Midbrain (tissue), 1 donor: ENCODE data around the gene ATP2B1.

Source experiments
- DNase-seq: peaks from one replicate; lab custom pipeline; 2025; lab: John Stamatoyannopoulos, UW

Gene ATP2B1

DNA sequence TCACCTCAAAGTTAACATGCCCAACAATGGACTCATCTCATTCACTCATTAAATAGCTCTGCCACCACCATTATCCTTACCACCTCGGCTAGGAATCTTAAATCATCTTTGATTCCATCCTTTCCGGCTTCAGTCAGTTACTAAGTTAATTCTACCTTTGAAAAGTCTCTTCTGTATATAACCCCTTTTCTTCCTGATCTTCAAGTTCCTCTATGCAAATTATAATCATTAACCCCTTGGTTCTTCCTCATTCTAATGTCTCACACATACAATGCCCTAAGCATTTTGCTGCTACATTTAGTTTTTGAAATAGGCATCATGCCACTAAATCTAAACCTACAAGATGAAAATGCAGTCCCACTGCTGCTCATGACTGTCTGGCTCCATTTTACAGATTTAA is 51.6 kb downstream of the ATP2B1 start:
- DNase-seq = no peak

DNA sequence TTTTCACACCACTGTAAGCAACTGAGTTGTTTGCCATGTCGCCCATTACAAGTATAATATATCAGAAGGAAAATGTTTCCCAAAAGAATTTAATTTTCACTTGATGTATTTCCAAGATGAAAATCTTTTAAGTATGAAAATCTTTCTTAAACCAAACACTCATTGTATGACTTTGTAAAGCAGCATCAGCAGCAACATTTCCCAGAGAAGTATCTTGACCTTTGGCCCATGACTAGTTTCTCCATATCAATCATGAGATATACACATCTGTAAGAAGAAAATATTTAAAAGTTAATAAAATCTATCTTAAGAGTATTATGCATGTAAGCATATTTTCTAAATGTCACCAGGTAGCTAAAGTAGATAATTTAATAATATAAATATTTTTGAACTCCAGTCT is 52.8 kb downstream of the ATP2B1 start:
- no peak for DNase-seq

DNA sequence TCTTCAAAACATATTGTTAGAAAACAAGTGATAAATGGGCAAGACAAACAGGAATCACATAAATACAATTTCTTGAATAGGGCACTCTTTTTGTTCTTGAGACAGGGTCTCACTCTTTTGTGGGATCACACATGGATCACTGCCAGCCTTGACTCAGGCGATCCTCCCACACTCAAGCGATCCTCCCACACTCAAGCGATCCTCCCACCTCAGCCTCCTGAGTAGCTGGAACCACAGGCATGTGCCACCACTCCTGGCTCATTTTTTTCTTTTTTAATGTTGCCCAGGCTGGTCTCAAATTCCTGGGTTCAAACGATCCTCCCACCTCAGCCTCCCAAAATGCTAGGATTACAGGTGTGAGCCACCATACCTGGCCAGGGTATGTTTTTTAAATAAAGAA is 57.4 kb downstream of the ATP2B1 start:
- DNase-seq = no peak

DNA sequence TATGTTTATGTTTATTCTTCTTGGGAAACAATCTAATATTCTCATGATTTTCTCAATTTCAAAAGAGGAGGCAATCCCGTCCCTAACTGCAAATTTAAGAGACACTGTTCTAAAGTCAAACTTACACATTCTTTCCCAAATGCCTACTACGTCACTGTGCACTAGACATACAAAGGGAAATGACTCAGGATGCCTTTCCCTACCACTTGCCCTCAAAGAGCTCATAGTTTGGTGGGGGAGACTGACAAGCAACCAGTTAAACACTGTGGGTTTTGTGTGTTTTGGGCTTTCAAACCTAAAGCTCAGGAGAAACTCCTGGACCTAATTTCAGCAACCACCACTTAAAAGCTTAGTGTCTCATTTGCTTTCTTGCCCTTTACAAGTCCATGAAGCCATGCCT is 58.4 kb downstream of the ATP2B1 start:
- no peak for DNase-seq

DNA sequence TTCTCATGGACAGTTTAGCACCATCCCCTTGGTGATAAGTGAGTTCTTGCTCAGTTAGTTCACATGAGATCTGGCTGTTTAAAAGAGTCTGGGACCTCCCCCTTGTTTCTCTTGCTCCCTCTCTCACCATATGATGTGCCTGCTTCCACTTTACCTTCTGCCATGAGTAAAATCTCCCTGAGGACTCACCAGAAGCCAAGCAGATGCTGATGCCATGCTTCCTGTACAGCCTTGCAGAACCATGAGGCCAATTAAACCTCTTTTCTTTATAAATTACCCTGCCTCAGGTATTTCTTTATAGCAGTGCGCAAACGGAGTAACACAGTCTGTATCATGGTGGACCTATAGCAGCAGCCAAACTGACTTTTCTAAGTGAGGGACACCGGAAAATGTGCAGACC is 58.8 kb downstream of the ATP2B1 start:
- no peak for DNase-seq

DNA sequence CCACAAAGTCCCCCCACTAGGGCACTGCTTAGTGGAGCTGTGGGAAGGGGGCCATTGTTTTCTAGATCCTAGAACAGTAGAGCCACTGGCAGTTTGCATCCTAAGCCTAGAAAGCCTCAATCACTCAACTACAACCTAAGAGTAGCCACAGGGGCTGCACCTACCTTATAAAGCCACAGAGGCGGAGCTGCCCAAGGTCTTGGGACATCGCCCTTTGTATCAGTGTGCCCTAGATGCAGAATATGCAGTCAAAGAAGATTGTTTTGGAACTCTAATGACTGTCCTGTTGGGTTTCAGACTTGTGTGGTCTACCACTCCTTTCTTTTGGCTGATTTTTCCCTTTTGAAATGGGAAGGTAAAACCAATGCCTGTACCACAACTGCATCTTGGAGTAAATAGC is 59.5 kb downstream of the ATP2B1 start:
- DNase-seq = no peak

DNA sequence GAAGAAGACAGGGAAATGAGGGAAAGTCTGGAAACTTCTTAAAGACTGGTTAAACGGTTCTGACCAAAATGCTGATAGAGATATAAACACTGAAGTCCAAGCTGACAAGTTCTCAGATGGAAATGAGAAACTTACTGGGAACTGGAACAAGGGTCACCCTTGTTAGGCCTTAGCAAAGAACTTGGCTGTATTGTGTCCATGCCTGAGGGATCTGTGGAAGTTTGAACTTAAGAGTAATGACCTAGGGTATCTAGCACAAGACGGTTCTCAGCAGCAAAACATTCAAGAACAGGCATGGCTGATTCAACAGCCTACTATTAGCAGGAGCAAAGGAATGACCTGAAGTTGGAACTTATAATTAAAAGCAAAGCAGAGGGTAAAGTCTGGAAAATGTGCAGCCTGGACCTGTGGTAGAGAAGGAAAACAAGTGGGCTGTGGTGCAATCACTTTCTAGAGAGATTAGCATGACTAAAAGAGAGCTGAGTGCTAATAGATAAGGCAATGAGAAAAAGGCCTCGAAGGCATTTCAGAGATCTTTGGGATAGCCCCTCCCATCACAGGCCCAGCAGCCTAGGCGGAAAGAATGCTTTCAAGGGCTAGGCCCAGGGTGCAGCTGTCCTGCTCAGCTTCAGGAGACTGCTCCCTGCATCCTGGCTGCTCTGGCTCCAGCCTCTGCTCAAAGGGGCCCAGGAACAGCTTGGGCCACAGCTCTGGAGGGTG is 60.3 kb downstream of the ATP2B1 start:
- no peak for DNase-seq

DNA sequence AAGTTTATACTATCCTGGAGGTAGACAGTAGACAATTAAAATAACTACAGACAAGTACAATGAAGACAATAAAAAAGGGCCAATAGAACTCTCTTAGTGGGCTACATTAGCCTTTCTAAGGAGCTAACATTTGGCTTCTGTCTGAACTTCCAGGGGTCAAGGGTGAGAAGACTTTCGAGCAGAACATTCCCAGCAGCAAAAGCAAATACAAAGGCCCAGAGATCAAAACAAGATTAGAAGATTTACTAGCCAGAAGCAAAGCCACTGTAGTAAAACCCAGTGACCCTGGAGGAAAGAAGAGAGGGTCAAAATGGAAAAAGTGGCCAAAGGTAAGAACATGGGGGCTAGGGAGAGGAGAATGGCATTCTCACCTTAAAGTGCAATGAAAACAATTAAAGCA is 63.2 kb downstream of the ATP2B1 start:
- no peak for DNase-seq

DNA sequence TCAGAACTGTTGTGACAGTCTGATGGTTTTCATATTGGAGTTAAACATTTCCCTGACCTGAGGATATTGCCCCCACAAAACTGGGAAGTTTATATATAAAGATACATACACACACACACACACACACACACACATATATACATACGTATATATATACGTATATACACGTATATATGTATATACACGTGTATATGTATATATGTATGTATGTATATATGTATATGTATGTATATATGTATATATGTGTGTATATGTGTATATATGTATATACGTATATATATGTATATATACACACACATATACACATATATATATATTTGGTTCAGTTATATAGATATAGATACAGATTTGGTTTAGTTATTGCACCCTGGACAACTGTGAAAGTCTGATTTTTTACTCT is 65.7 kb downstream of the ATP2B1 start:
- DNase-seq = no peak

DNA sequence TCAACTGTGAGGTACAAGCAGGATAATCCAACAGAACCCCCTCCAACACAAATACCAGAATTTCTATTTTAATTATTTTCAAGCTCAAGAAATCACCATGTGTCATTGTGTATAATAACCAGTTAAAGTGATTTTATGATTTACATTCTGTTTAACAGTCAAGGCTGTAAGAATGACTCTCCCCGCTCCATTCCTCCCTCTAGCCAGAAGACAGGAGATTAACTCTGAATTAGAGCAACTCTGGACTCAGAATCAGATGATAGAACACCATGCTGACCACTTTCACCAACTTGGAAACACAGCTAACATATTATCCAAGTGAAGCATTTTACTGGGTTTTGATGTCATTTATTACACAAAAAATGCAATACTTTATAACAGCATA is 71.9 kb downstream of the ATP2B1 start:
- DNase-seq = no peak

DNA sequence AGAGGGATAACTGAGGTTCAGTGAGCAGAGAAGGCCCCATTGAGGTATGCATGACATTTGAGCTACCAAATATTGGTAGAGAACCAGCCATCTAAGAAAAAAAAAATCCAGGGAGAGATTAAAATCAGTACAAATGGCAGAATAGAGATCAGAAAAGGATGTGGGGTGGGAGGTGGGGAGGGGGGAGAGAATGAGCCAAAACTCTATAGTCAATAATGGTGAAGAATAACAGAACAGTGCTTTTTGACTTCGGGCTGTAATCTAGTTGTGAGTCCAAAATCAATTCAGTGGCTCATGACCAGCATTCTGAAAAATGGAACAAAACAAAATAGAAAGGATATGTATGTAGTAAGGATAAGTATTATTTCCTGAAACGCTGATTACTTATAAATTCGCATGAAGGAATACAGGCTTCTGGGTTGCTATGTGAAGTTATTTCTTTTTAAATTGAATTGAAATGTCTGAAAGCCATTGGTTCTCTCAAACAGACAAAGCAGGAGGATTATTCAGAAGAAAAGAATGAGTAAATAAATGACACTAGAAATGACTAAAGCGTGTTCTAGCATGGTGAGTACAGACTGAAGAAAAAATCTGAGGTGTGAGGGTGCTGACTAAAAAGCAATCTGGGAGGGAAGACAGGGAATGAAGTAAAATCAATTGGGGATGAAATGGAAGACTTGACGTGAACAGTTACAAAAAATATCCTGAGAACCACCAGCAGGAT is 72.4 kb downstream of the ATP2B1 start:
- no peak for DNase-seq

DNA sequence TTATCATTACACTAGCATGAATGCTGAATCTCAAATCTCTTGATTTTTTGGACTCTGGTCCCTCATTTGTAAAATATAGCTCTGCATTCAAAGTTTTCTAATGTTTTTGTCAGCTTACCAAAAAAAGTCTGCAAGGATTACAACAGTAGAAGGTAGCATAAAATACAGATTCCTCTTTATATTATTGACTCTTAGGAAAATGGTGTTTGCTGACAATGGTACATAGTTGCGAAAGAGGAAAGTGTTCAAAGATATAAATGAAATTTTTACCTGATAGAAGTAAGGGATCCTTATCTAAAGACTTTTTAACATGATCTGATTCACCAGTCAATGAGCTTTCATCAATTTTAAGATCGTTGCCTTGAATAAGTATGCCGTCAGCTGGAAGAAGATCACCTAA is 74.1 kb downstream of the ATP2B1 start:
- no peak for DNase-seq

DNA sequence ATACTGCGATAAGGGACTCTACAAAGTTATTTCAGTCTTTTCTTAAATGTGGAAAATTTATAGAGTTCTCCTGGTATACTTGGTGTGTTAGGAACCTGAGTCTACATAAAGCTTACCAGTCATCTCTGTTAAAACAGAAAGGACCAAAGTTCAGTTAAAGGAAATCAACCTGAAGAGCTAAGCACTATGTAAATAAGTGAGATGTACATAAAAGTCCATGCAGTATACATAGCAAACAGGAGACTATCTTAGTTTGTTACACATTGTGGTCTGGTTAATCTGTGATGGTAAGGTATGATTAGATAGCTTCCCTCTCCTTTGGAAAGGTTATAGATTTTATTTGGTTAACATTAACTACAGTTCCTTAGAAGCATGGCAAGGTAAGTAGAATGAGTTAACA is 75.9 kb downstream of the ATP2B1 start:
- DNase-seq = no peak

DNA sequence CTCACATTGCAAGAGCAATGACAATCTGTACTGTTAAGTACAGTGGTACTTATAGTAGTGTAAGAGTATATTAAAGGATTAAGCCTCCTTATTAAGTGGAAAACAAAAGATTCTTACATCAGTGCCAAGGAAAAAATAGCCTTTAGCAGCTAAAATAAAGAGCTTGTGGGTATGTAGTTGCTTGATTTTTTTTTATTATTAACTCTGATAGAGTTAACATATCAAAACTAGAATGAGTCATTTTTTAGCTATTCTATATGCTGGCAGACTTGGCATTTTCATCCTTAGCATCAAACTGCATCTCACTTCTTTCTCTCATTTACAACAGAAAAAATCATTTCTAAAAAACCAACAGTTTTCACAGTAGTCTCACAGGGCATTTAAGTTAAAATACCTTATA is 86.5 kb downstream of the ATP2B1 start:
- DNase-seq = no peak

DNA sequence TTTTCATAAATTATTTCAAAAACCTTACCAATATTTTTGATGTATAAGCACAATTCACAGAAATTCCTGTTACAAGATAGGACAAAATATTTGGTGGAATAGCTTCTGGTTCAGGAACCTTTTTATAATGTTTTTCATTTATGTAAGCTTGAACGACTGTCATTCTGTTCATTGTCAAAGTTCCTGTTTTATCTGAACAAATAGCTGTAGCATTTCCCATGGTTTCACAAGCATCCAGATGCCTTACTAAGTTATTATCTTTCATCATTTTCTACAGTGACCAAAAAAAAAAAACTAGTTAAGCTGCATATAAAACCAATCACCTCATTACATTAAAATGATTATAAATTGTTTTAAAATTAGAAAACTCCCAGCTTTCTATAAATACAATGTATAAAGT is 87.1 kb downstream of the ATP2B1 start:
- DNase-seq = no peak

DNA sequence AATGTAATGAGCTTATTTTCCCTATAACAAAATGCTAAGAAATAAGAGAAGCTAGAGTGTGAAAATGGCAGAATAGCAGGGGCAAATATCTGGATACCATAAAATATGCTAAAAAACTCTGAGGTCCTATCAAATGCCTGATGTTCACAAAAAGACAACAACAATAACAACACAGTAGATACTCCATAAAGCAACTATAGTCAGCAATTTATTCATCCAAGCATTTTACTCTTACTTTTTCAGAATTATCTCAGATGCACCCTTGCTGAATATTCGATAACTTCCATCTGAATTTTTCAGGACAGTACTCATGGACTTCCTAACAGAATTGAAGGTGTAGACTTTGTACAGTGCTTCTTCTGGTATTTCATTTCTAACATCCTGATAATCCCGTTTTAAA is 88.9 kb downstream of the ATP2B1 start:
- no peak for DNase-seq

DNA sequence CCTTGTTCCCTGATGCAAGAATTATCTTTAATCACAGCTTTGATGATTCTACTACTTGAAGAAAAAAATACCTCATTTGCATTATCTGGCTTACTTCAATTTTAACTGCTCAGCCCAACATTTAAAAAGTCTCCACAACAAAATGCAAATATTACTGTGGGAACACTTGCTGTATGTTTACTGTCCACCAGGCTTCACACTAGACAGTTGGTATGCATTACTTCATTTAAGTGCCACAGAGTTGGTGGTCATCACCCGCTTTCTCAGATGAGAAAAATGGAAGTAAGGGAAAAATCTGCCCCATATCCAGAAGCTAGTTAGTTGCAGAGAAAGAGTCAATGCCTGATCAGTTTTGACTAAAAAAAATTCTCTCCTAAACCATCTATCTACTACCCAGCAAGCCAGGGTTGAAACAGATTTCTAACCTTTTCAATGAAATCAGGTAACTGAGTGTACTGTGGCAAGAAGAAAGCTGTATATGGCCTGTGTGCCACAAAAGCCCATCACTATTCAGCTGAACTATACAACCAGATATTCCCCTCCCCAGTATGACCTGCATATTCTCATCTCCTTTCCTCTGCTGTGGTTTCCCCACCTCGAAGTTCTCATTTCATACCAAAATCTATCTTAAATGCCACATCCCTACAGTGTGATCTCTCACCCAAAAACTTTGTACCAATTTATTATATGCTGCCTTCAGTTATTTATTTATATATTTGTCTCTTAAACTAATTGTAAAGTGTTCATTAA is 90.3 kb downstream of the ATP2B1 start:
- no peak for DNase-seq

DNA sequence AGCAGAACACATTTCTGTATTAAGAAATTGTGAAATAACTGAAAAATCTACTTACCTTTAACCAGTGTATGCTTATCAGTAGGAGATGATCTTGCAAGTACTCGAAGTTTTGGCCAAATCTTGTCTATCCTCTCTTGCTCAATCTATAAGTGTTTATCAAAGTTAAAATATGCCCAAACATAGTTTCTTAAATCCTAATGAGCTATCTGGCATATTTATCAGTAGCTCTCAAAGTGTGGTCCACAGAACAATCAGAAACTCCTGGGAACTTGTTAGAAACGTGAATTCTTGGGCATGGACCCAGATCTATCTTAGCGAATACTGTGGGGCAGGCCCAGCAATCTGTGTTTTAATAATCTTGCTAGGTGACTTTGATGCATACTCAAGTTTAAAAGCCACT is 98.3 kb downstream of the ATP2B1 start:
- DNase-seq = no peak

DNA sequence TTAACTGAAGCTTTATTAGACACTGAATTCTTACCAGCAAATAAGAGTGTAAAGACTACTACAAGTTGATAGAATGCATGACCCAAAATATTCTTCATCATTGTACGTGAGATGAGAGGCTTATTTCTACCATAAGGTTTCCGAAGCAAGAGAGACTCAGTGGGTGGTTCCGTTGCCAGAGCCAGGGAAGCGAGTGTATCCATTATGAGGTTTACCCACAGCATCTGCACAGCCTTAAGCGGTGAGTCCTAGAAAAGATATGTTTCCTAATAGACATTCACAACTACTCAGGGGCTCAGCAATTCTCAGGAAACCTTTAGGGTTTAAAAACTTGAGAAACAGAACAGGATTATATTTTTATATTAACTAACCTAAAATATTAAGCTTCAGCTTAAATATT is 105.0 kb downstream of the ATP2B1 start:
- DNase-seq = no peak

DNA sequence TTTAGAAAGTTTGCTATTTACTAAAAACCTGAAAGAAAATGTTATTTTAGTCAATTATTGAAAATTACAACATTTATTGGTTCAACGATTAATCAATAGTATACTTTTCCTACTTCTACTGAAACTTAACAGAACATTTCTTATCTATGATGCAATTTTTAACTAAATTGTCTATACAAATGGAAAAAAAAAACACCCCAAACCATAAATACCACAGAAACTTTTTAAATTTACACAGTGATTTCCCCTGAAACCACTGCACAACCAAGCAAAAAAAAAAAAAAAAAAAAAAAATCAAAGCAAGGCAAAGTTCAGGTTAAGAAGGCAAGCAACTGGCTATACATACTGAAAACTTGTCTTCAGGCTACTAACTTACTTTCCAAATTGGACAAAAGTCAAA is 110.9 kb downstream of the ATP2B1 start:
- no peak for DNase-seq

DNA sequence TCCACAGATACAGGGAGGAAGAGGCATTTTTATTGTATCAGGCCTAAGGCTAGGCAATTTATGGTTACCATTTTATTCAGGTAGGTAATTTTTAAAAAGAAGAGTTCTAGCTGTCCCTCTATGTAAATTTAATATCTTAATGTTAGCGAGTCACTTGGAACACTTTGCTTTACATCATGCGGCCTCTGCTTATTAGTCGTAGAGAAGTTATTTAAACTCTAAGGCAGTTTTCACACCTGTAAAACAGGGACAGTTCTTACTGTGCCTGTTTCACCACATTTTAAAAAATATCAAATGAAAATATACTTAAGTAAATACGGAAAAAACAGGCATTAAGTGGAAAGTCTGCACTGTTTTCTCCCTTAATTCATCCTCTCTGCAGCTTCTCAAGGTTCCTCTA is 111.4 kb downstream of the ATP2B1 start:
- no peak for DNase-seq

DNA sequence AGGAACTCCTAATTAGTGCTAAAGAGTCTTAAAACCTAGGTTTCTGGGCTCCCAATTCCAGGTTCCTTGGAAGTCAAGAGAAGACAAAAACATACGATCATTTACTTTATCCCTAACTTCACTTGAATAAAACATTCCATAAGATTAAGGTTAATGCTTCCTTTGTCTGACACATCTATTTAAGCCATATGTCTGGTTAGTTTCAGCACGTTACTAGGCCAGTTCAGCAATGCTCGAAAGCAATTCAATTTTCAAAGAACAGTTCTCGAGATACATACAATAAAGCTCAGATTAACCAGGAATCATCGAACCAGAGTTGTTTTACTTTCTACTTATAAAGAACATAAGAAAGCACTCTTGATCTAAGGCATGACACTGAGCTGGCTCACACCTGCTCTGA is 114.8 kb downstream of the ATP2B1 start:
- no peak for DNase-seq

DNA sequence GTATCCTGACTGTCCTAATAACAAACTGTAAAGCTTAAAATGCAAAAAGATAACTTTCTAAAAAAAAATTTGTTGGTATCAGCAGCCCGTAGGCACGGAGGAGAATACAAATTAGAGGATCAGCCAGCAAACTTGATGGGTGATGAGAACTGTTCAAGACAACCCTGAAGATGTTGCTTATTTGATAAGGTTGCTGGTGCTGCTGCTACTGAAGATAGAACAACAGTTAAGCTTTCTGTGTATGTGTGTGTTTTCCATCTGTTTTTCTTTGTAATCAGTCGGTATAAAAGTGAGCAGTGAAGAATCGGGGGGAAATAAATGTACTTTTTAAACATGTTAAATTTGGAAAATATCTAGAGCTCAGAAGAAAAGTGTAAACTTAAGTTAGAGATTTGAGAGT is 115.4 kb downstream of the ATP2B1 start:
- DNase-seq = no peak
